Fibroblast of pulmonary artery (primary cell): ENCODE results near the gene CASP9.
"Not testable (repeated sequence)": the region's sequence is repeated elsewhere in the genome, so short reads cannot be mapped to it uniquely, and the experiment has no call there.

Experiments
- DNase-seq: peaks from one replicate; pipeline ENCODE4 v3.0.0-alpha.2; 2010; ENCODE audit warnings: low read depth
- H3K4me3 ChIP-seq: replicated peaks from 2 replicates; pipeline ENCODE4 v1.5.1; 2011; ENCODE audit warnings: low read depth, mild to moderate bottlenecking, control low read depth, low read length, moderate library complexity
- CTCF ChIP-seq: IDR thresholded peaks from 2 replicates; pipeline ENCODE4 v1.5.1; 2011; ENCODE audit warnings: mild to moderate bottlenecking, control low read depth, low read length, inconsistent platforms; ENCODE audit errors: missing control alignments

Gene CASP9

GRCh38 chr1:15488371-15488770 is 35.6 kb downstream of the CASP9 start:
- no peak for DNase-seq

GRCh38 chr1:15486844-15487610 is 37.0 kb downstream of the CASP9 start:
- H3K4me3 ChIP-seq, DNase-seq: not testable (repeated sequence)

More at GRCh38 chr1:15488371-15488770, 35.6 kb downstream of the CASP9 start:
- no peak for TF ChIP-seq CTCF
- no peak overlapping the region for H3K4me3 ChIP-seq

- no peak for DNase-seq
- H3K4me3 ChIP-seq: no peak overlapping the region
- no peak for TF ChIP-seq CTCF
Measured at GRCh38 chr1:15485636-15486035, 38.4 kb downstream of the CASP9 start.

- DNase-seq, H3K4me3 ChIP-seq: not testable (repeated sequence)
Measured at GRCh38 chr1:15484443-15484842, 39.6 kb downstream of the CASP9 start.

- TF ChIP-seq CTCF: no peak
Measured at GRCh38 chr1:15483971-15484370, 40.0 kb downstream of the CASP9 start.

GRCh38 chr1:15482983-15483543 is 41.0 kb downstream of the CASP9 start:
- H3K4me3 ChIP-seq, DNase-seq: not testable (repeated sequence)

More at GRCh38 chr1:15483971-15484370, 40.0 kb downstream of the CASP9 start:
- DNase-seq: no peak
- no peak overlapping the region for H3K4me3 ChIP-seq

- not testable (repeated sequence) for DNase-seq, H3K4me3 ChIP-seq
Measured at GRCh38 chr1:15482455-15482854, 41.6 kb downstream of the CASP9 start.

- no peak overlapping the region for H3K4me3 ChIP-seq
- no peak for DNase-seq
- TF ChIP-seq CTCF: no peak
Measured at GRCh38 chr1:15479654-15480347, 44.2 kb downstream of the CASP9 start.
